ENCODE data around the gene LPP.

GRCh38 chr3:188633206-188633605 lies 479.2 kb downstream of the LPP start:
- no peak for TF ChIP-seq CTCF (IDR thresholded peaks at IDR 0.05; ENCODE audit: insufficient read depth, low read length)
- no peak for TF ChIP-seq REST (IDR thresholded peaks at IDR 0.05; ENCODE audit: insufficient replicate concordance, low read depth)
